ENCODE measurements around the gene CTDP1.
A peak's percentile ranks its signal among the peaks of the same experiment; 100 is the strongest.

CTDP1 gene

GRCh38 chr18:79679552-79680099, at the start of gene CTDP1:
Gene CTDP1, plus strand, starts transcription at chr18:79679803. Its CDS starts 145 bp downstream, at chr18:79679948.
- DNase-seq (ENCODE audit: low spot score), result peak; percentile 88
- Mint-ChIP-seq H3K36me3 (ENCODE audit: low read depth) (peaks cover 30% of the 10 kb centered on the region), H3K4me3 (peak within 1 kb of the TSS; percentile 96), H3K27ac (peak within 1 kb of the TSS; percentile 99), H3K4me1 (ENCODE audit: low read depth) (peaks cover 58% of the 10 kb centered on the region), H3K27me3 (ENCODE audit: low read depth) (no peaks in the 10 kb centered on the region), H3K9me3 (no peaks in the 10 kb centered on the region)

- no peaks in the 10 kb centered on the region for H3K36me3 Mint-ChIP-seq (ENCODE audit: low read depth)
- peaks cover 1% of the 10 kb centered on the region for H3K27me3 Mint-ChIP-seq (ENCODE audit: low read depth)
- H3K9me3 Mint-ChIP-seq, result peaks cover 6% of the 10 kb centered on the region
- H3K27ac Mint-ChIP-seq, result no peak overlapping the region
- DNase-seq (ENCODE audit: low spot score), result no peak
- peaks cover 2% of the 10 kb centered on the region for H3K4me1 Mint-ChIP-seq (ENCODE audit: low read depth)
- H3K4me3 Mint-ChIP-seq, result no peak overlapping the region
Measured at GRCh38 chr18:79630281-79631095, 49.1 kb upstream of the CTDP1 start.

GRCh38 chr18:79631096-79631507, 48.5 kb upstream of the CTDP1 start:
- no peaks in the 10 kb centered on the region for H3K36me3 Mint-ChIP-seq (ENCODE audit: low read depth)
- peak overlapping the region; percentile 0 for H3K27ac Mint-ChIP-seq

GRCh38 chr18:79631761-79632446, 47.7 kb upstream of the CTDP1 start:
- H3K4me1 Mint-ChIP-seq (ENCODE audit: low read depth), result peaks cover 2% of the 10 kb centered on the region
- no peak for DNase-seq (ENCODE audit: low spot score)
- no peak overlapping the region for H3K4me3 Mint-ChIP-seq
- peaks cover 6% of the 10 kb centered on the region for H3K9me3 Mint-ChIP-seq
- H3K36me3 Mint-ChIP-seq (ENCODE audit: low read depth), result no peaks in the 10 kb centered on the region
- H3K27me3 Mint-ChIP-seq (ENCODE audit: low read depth), result peaks cover under 1% of the 10 kb centered on the region
- no peak overlapping the region for H3K27ac Mint-ChIP-seq

More at GRCh38 chr18:79631096-79631507, 48.5 kb upstream of the CTDP1 start:
- DNase-seq (ENCODE audit: low spot score), result no peak
- Mint-ChIP-seq H3K9me3 (peaks cover 6% of the 10 kb centered on the region), H3K4me1 (ENCODE audit: low read depth) (peaks cover 2% of the 10 kb centered on the region), H3K4me3 (no peak overlapping the region), H3K27me3 (ENCODE audit: low read depth) (no peaks in the 10 kb centered on the region)

- peaks cover 4% of the 10 kb centered on the region for H3K27me3 Mint-ChIP-seq (ENCODE audit: low read depth)
- no peak overlapping the region for H3K27ac Mint-ChIP-seq
- H3K4me1 Mint-ChIP-seq (ENCODE audit: low read depth), result peaks cover 2% of the 10 kb centered on the region
- H3K4me3 Mint-ChIP-seq, result no peak overlapping the region
- no peak for DNase-seq (ENCODE audit: low spot score)
- H3K36me3 Mint-ChIP-seq (ENCODE audit: low read depth), result no peaks in the 10 kb centered on the region
- peaks cover 6% of the 10 kb centered on the region for H3K9me3 Mint-ChIP-seq
Measured at GRCh38 chr18:79632765-79633164, 46.8 kb upstream of the CTDP1 start.

- no peak overlapping the region for H3K4me3 Mint-ChIP-seq
- peaks cover 9% of the 10 kb centered on the region for H3K27me3 Mint-ChIP-seq (ENCODE audit: low read depth)
- H3K9me3 Mint-ChIP-seq, result peaks cover 6% of the 10 kb centered on the region
- H3K27ac Mint-ChIP-seq, result no peak overlapping the region
- peaks cover 2% of the 10 kb centered on the region for H3K4me1 Mint-ChIP-seq (ENCODE audit: low read depth)
- DNase-seq (ENCODE audit: low spot score), result no peak
- H3K36me3 Mint-ChIP-seq (ENCODE audit: low read depth), result no peaks in the 10 kb centered on the region
Measured at GRCh38 chr18:79634186-79634585, 45.4 kb upstream of the CTDP1 start.

GRCh38 chr18:79634593-79635426, 44.8 kb upstream of the CTDP1 start:
- Mint-ChIP-seq H3K27me3 (ENCODE audit: low read depth) (peaks cover 11% of the 10 kb centered on the region), H3K9me3 (peaks cover 6% of the 10 kb centered on the region), H3K27ac (no peak overlapping the region), H3K4me3 (no peak overlapping the region), H3K4me1 (ENCODE audit: low read depth) (peaks cover 2% of the 10 kb centered on the region), H3K36me3 (ENCODE audit: low read depth) (no peaks in the 10 kb centered on the region)
- DNase-seq (ENCODE audit: low spot score), result no peak

GRCh38 chr18:79635427-79635726, 44.2 kb upstream of the CTDP1 start:
- H3K36me3 Mint-ChIP-seq (ENCODE audit: low read depth), result no peaks in the 10 kb centered on the region
- peaks cover 11% of the 10 kb centered on the region for H3K27me3 Mint-ChIP-seq (ENCODE audit: low read depth)
- H3K27ac Mint-ChIP-seq, result no peak overlapping the region
- no peak for DNase-seq (ENCODE audit: low spot score)
- no peak overlapping the region for H3K4me3 Mint-ChIP-seq
- peaks cover 6% of the 10 kb centered on the region for H3K9me3 Mint-ChIP-seq
- peaks cover 2% of the 10 kb centered on the region for H3K4me1 Mint-ChIP-seq (ENCODE audit: low read depth)

- Mint-ChIP-seq H3K27ac (no peak overlapping the region), H3K4me3 (no peak overlapping the region), H3K36me3 (ENCODE audit: low read depth) (no peaks in the 10 kb centered on the region), H3K9me3 (peaks cover 6% of the 10 kb centered on the region), H3K4me1 (ENCODE audit: low read depth) (no peaks in the 10 kb centered on the region), H3K27me3 (ENCODE audit: low read depth) (peaks cover 11% of the 10 kb centered on the region)
- no peak for DNase-seq (ENCODE audit: low spot score)
Measured at GRCh38 chr18:79637181-79637920, 42.3 kb upstream of the CTDP1 start.

- Mint-ChIP-seq H3K9me3 (peaks cover 6% of the 10 kb centered on the region), H3K27me3 (ENCODE audit: low read depth) (peaks cover 11% of the 10 kb centered on the region), H3K36me3 (ENCODE audit: low read depth) (no peaks in the 10 kb centered on the region), H3K4me3 (no peak overlapping the region), H3K4me1 (ENCODE audit: low read depth) (no peaks in the 10 kb centered on the region), H3K27ac (no peak overlapping the region)
- no peak for DNase-seq (ENCODE audit: low spot score)
Measured at GRCh38 chr18:79637921-79638909, 41.4 kb upstream of the CTDP1 start.

GRCh38 chr18:79639072-79639829, 40.4 kb upstream of the CTDP1 start:
- Mint-ChIP-seq H3K4me3 (no peak overlapping the region), H3K4me1 (ENCODE audit: low read depth) (no peaks in the 10 kb centered on the region), H3K36me3 (ENCODE audit: low read depth) (no peaks in the 10 kb centered on the region), H3K27ac (no peak overlapping the region), H3K9me3 (no peaks in the 10 kb centered on the region), H3K27me3 (ENCODE audit: low read depth) (peaks cover 11% of the 10 kb centered on the region)
- no peak for DNase-seq (ENCODE audit: low spot score)

Data from T-helper 2 cell treated with Interferon-gamma antibody and Interleukin-4, amounts not matched to agents 5 μg/mL and 100 μg/mL, for 36 hours (primary cell).